PC-9 (cell line): ENCODE results near the gene RAB42.
"Not testable (repeated sequence)": the region's sequence is repeated elsewhere in the genome, so short reads cannot be mapped to it uniquely, and the experiment has no call there.

Experiments used
- CTCF ChIP-seq: fragments of 200-600 bp; sonication (generic); conservative IDR thresholded peaks from 2 replicates; pipeline ENCODE4 v1.6.1; 2017; ENCODE audit warnings: mixed run types, antibody characterized with exemption, mild to moderate bottlenecking, moderate library complexity
- EZH2 ChIP-seq: fragments of 200-600 bp; sonication (generic); IDR thresholded peaks from 2 replicates; pipeline ENCODE4 v1.8.0; 2017; ENCODE audit warnings: antibody characterized with exemption, low read depth

GRCh38 chr1:28596276-28596675 lies 4.2 kb downstream of the RAB42 start:
- not testable (repeated sequence) for TF ChIP-seq CTCF, EZH2
